Small intestine (tissue), 16 donors: ENCODE data around the gene OTUB1. TPM values are rescaled to one million over a fixed set of nuclear protein-coding genes. Genes with fewer than 3 reads are reported as not detected.

Source experiments
- DNase-seq, 2 donors: peaks; one replicate each; pipeline versions ENCODE4 v3.0.0 to v3.0.0-alpha.2; 2013
- FAIRE-seq: peaks from 2 replicates; lab custom pipeline; 2012; peaks lifted over from hg19 to GRCh38; lab: Jason Lieb, UNC
- H3K27ac ChIP-seq, 3 donors: one replicate each; pipeline ENCODE4 v1.5.1; 2013; ENCODE audit warnings: low read length in 2 of 3, mild to moderate bottlenecking in 2 of 3, control low read depth in 1 of 3, inconsistent platforms in 1 of 3, low read depth in 1 of 3, moderate library complexity in 1 of 3
- H3K27me3 ChIP-seq, 3 donors: one replicate each; pipeline ENCODE4 v1.6.1; 2013; ENCODE audit warnings: low read length in 3 of 3, inconsistent platforms in 1 of 3; ENCODE audit not compliant: control insufficient read depth in 3 of 3, insufficient read depth in 3 of 3
- H3K36me3 ChIP-seq, 3 donors: one replicate each; pipeline ENCODE4 v1.6.1; 2013; ENCODE audit warnings: low read length in 3 of 3, inconsistent platforms in 1 of 3, low read depth in 1 of 3, mild to moderate bottlenecking in 1 of 3, moderate library complexity in 1 of 3; ENCODE audit not compliant: control insufficient read depth in 3 of 3, insufficient read depth in 2 of 3
- H3K4me1 ChIP-seq, 3 donors: one replicate each; pipeline ENCODE4 v1.6.1; 2013; ENCODE audit warnings: low read length in 2 of 3, inconsistent platforms in 1 of 3, low read depth in 1 of 3, mild to moderate bottlenecking in 1 of 3, moderate library complexity in 1 of 3; ENCODE audit not compliant: control insufficient read depth in 3 of 3, insufficient read depth in 2 of 3
- H3K4me3 ChIP-seq, 3 donors: one replicate each; pipeline ENCODE4 v1.5.1; 2013; ENCODE audit warnings: low read length in 3 of 3, control low read depth in 1 of 3, inconsistent platforms in 1 of 3, low read depth in 1 of 3, mild to moderate bottlenecking in 1 of 3, moderate library complexity in 1 of 3
- H3K9me3 ChIP-seq, 2 donors: one replicate each; pipeline ENCODE4 v1.6.1; 2013; ENCODE audit warnings: low read depth in 1 of 2, low read length in 1 of 2; ENCODE audit not compliant: control insufficient read depth in 2 of 2, insufficient read depth in 1 of 2
- WGBS, 3 donors: extraction: QIAGEN DNeasy Blood & Tissue Kit; methylation state at CpG; one replicate each; pipeline ENCODE4 v1.1.7; 2013; 5-methylcytosine and 5-hydroxymethylcytosine counted together
- long read RNA-seq, 10 donors: transcript quantifications; one replicate each; lab custom pipeline, GENCODE V29; 2026
- polyA plus RNA-seq, 4 donors: library from polyadenylated mRNA; stranded (reverse) in 3 of 4; unstranded in 1 of 4; fragments of 200-250 nt in 3 of 4; fragments of 120-200 nt in 1 of 4; gene quantifications; one replicate each; pipeline versions ENCODE4 v1.2.1 to v1.2.3, GENCODE V29; 2013
- donor health status: healthy with polysubstance abuse.
- donor health status: control.
- donor health status: control.
- donor health status: Bipolar disorder and iron deficiency.
- donor health status: healthy.

The OTUB1 gene, protein sequence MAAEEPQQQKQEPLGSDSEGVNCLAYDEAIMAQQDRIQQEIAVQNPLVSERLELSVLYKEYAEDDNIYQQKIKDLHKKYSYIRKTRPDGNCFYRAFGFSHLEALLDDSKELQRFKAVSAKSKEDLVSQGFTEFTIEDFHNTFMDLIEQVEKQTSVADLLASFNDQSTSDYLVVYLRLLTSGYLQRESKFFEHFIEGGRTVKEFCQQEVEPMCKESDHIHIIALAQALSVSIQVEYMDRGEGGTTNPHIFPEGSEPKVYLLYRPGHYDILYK
- 10 to 100 TPM; 76.0 to 93.5 (median 82.4) TPM for polyA plus RNA-seq
- long read RNA-seq, donor 1, transcript OTUB1-201 (6 exons, 2,493 nt), result minor isoform, 17 of 120 reads
- long read RNA-seq, donor 1, transcript OTUB1-209 (7 exons, 1,729 nt), result major isoform, 94 of 120 reads
- long read RNA-seq, donor 1, partial matches to known transcripts, result 8 of 120 reads
- long read RNA-seq, donor 1, other reads (novel, unspliced or antisense), result 0 of 120 reads
- long read RNA-seq, donor 2, transcript OTUB1-209 (7 exons, 1,729 nt), result major isoform, 20 of 22 reads
- long read RNA-seq, donor 2, partial matches to known transcripts, result 0 of 22 reads
- long read RNA-seq, donor 2, other reads (novel, unspliced or antisense), result 0 of 22 reads
- long read RNA-seq, donor 3, transcript OTUB1-209 (7 exons, 1,729 nt), result major isoform, 21 of 40 reads
- long read RNA-seq, donor 3, partial matches to known transcripts, result 15 of 40 reads
- long read RNA-seq, donor 3, other reads (novel, unspliced or antisense), result 0 of 40 reads
- long read RNA-seq, donor 4, partial matches to known transcripts, result 0 of 1 reads
- long read RNA-seq, donor 4, other reads (novel, unspliced or antisense), result 0 of 1 reads
- long read RNA-seq, donor 5, transcript OTUB1-209 (7 exons, 1,729 nt), result major isoform, 10 of 10 reads
- long read RNA-seq, donor 5, partial matches to known transcripts, result 0 of 10 reads
- long read RNA-seq, donor 5, other reads (novel, unspliced or antisense), result 0 of 10 reads
- long read RNA-seq, donor 6, transcript OTUB1-209 (7 exons, 1,729 nt), result major isoform, 36 of 39 reads
- long read RNA-seq, donor 6, partial matches to known transcripts, result 0 of 39 reads
- long read RNA-seq, donor 6, other reads (novel, unspliced or antisense), result 0 of 39 reads
- long read RNA-seq, donor 7, result 0 reads
- long read RNA-seq, donor 8, transcript OTUB1-209 (7 exons, 1,729 nt), result major isoform, 5 of 7 reads
- long read RNA-seq, donor 8, partial matches to known transcripts, result 0 of 7 reads
- long read RNA-seq, donor 8, other reads (novel, unspliced or antisense), result 0 of 7 reads
- long read RNA-seq, donor 9, transcript OTUB1-209 (7 exons, 1,729 nt), result major isoform, 11 of 12 reads
- long read RNA-seq, donor 9, partial matches to known transcripts, result 0 of 12 reads
- long read RNA-seq, donor 9, other reads (novel, unspliced or antisense), result 0 of 12 reads
- long read RNA-seq, donor 10, transcript OTUB1-201 (6 exons, 2,493 nt), result minor isoform, 9 of 63 reads
- long read RNA-seq, donor 10, transcript OTUB1-209 (7 exons, 1,729 nt), result major isoform, 54 of 63 reads
- long read RNA-seq, donor 10, partial matches to known transcripts, result 0 of 63 reads
- long read RNA-seq, donor 10, other reads (novel, unspliced or antisense), result 0 of 63 reads

DNA sequence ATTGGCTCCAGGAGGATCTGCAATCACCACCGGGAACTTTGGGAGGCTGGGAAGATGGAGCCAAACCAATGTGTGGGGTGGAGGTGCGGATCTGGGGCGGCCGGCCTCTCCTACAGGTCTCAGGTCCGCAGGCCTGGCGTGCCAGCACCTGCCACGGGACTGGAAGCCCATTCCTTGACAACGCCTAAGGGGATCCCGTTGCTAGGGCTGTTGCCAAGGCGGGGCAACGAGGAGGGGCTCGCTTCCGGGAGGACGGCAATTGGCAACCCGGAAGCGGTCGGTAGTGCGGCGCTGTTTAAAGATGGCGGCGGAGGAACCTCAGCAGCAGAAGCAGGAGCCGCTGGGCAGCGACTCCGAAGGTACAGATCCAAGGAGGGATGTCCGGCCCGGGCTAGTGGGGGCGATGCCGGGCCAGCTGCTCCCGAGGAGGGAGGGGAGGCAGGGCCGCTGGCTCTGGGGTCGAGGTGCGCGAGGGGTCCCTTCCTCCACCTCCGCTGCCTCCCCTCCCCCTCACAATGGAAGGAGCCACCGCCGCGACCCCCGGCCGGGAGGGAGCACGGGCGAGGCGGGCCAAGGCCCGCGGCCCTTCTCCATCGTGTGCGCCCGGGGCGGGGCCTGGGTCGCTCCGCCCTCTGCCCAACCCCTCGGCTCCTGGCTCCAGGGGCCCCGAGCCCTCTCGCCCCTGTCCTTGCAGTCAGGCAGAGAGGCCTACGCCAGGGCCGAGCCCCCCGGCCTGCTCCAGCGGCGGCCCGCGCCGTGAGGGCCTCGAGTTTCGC, at the start of gene OTUB1:
Gene OTUB1 (plus strand): TSS at position 283 of the 776 bp plus-strand sequence. CDS start 19 bp downstream, at position 302.
- peak within 1 kb of the TSS; percentile 27 to 95 (median 92) for H3K27ac ChIP-seq
- no peaks in the 10 kb centered on the region for H3K9me3 ChIP-seq
- H3K4me3 ChIP-seq, result peak within 1 kb of the TSS; percentile 81 to 96 (median 91)
- DNase-seq (peak; percentile 90 to 95), FAIRE-seq (no peak)
- peaks cover 0 to 15% (median 5%) of the 10 kb centered on the region in 3 donors for H3K4me1 ChIP-seq
- peaks cover 0 to 42% (median 0%) of the 10 kb centered on the region in 3 donors for H3K36me3 ChIP-seq
- no peaks in the 10 kb centered on the region for H3K27me3 ChIP-seq
- 0 to 1% (median 0%) methylated on average over 44 to 63 of the region's 63 CpGs for WGBS, 3 donors

- 22 to 24% (median 22%) methylated on average over 30 of the region's 30 CpGs for WGBS, 3 donors
- Histone ChIP-seq H3K4me3 (peak overlapping the region; percentile 56 to 76 (median 70)), H3K9me3 (no peaks in the 10 kb centered on the region), H3K4me1 (peaks cover 0 to 9% (median 0%) of the 10 kb centered on the region in 3 donors), H3K27me3 (no peaks in the 10 kb centered on the region), H3K27ac (peak overlapping the region in 2 of 3 donors; percentile 67 to 93), H3K36me3 (peaks cover 0 to 6% (median 2%) of the 10 kb centered on the region in 3 donors)
- FAIRE-seq, result no peak
- no peak for DNase-seq
Measured at GRCh38 chr11:63937713-63938478, 48.3 kb upstream of the OTUB1 start.

DNA sequence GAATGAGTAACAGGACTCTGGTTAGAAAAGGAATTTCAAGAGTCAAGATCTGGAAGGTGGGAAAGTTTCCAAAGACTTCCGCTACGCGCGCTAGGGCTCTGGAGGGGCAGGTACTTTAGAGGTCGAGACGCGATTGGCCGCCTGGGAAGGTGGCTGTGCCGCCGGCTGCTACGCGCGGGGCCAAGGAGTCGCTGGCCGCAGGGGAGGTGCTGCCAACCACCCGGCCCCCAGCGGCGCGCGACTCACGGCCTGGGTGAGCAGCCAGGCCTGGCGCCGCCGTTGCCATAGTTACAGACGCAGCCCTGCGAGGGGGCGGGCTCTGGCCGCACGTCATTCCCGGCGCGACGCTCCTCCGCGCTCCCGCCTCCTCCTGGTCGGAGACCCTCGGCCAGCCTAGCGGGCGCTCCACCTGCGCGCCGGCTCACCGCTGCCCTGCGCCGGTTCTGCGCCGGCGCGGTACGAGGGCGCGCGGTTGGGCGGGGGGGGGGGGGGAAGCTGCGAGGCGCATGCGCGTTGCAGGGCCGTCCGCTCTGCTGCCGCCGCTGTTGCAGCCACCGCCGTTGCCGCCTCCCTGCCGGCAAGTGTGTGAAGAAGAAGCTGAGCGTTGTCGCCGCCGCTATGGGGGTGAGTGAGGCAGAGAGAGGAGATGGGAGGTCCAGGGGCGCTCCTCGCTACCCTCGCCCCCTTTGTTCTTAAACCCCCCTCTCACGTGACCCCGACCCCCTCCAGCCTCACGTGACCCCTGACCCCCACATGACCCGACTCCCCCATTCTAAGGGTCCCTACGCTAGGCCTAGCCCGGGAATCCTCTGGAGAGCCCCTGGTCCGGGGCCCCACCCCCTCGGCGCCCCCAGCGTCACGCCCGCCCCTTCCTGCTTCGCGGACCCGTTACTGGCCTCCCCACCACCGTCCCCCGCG, 47.5 kb upstream of the OTUB1 start, which contains the start of gene NAA40:
Gene NAA40 (plus strand): TSS at position 524 of the 918 bp plus-strand sequence. CDS start 95 bp downstream, at position 619.
- H3K9me3 ChIP-seq, result no peaks in the 10 kb centered on the region
- peak within 1 kb of the TSS; percentile 70 to 89 (median 76) for H3K4me3 ChIP-seq
- H3K36me3 ChIP-seq, result peaks cover 0 to 8% (median 2%) of the 10 kb centered on the region in 3 donors
- H3K4me1 ChIP-seq, result peaks cover 0 to 16% (median 4%) of the 10 kb centered on the region in 3 donors
- DNase-seq, result peak; percentile 92 to 99
- peak within 1 kb of the TSS; percentile 68 to 93 (median 73) for H3K27ac ChIP-seq
- no peaks in the 10 kb centered on the region for H3K27me3 ChIP-seq
- WGBS, 3 donors, result 0 to 1% (median 0%) methylated on average over 52 to 90 of the region's 92 CpGs
- no peak for FAIRE-seq

DNA sequence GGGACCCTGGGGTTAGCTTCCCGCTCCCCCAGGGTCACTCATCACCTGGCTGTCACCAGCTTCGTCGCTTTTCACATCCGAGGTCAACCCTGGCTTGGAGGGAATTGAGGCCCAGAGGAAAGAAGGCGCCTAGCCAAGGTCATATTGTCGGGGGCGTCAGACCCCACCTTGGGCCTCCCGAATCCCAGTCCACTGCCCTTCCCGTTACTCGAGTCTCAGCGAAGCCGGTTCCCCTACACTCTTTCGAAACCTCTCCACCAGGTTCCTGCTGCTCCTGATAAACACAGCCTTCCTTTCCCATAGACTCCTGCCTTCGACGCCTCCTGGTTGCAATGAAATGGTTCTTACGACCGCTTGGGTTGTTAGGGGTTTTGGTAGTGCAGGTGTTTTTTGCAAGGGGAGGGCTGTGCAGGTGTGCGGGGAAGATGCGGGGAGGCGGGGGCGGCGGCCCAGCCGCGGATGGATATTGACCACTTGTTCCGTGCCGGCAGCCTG, 46.8 kb upstream of the OTUB1 start:
- Histone ChIP-seq H3K36me3 (peaks cover 0 to 13% (median 2%) of the 10 kb centered on the region in 3 donors), H3K27me3 (no peaks in the 10 kb centered on the region), H3K4me3 (peak overlapping the region; percentile 70 to 89 (median 76)), H3K9me3 (no peaks in the 10 kb centered on the region), H3K4me1 (peaks cover 0 to 16% (median 9%) of the 10 kb centered on the region in 3 donors), H3K27ac (peak overlapping the region; percentile 1 to 73 (median 68))
- peak; percentile 49 to 67 for DNase-seq
- WGBS, 3 donors, result 0 to 3% (median 1%) methylated on average over 25 to 26 of the region's 26 CpGs
- no peak for FAIRE-seq

DNA sequence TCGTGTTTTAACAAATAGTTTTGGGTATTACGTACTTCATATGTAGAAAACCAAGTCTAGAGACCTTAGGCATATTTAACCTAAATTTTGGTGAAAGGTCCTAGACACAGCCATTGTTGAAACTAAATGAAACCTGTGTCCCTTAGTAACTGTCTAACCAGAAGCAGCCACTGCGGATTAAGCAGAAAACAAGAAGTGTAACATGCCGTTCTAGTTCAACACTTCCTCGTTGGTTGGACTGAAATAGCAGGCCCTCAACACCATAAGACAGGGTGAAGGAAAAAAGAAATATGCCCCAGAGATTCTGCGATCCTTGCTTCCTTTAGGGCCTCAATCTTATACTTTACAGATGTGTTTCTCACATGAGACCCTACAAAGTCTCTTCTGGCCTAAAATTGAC, 45.5 kb upstream of the OTUB1 start:
- no peaks in the 10 kb centered on the region for H3K27me3 ChIP-seq
- H3K27ac ChIP-seq, result no peak overlapping the region
- WGBS, 3 donors, result 79 to 88% (median 80%) methylated on average over 6 of the region's 6 CpGs
- H3K36me3 ChIP-seq, result peaks cover 0 to 13% (median 2%) of the 10 kb centered on the region in 3 donors
- DNase-seq (no peak), FAIRE-seq (no peak)
- no peaks in the 10 kb centered on the region for H3K9me3 ChIP-seq
- H3K4me1 ChIP-seq, result peaks cover 0 to 28% (median 15%) of the 10 kb centered on the region in 3 donors
- no peak overlapping the region for H3K4me3 ChIP-seq

- H3K9me3 ChIP-seq, result no peaks in the 10 kb centered on the region
- WGBS, 3 donors, result 72 to 89% (median 81%) methylated on average over 4 of the region's 4 CpGs
- H3K36me3 ChIP-seq, result peaks cover 0 to 24% (median 2%) of the 10 kb centered on the region in 3 donors
- FAIRE-seq, result no peak
- H3K4me1 ChIP-seq, result peaks cover 0 to 28% (median 15%) of the 10 kb centered on the region in 3 donors
- H3K27me3 ChIP-seq, result no peaks in the 10 kb centered on the region
- peak overlapping the region in 1 of 3 donors; percentile 79 for H3K27ac ChIP-seq
- DNase-seq, result no peak
- H3K4me3 ChIP-seq, result no peak overlapping the region
Measured at GRCh38 chr11:63941901-63942300, 44.3 kb upstream of the OTUB1 start.
